Right atrium auricular region (tissue), 2 donors: ENCODE results near the gene RAB25. TPM values are rescaled to one million over a fixed set of nuclear protein-coding genes. Genes with fewer than 3 reads are reported as not detected.

ENCODE experiments used
- DNase-seq: peaks from one replicate; pipeline ENCODE4 v3.0.0-alpha.2; 2019; ENCODE audit warnings: low spot score
- H3K27ac ChIP-seq, 2 donors: fragments of 200-600 bp; sonication (generic); 1 replicate in 1 of 2; 2 replicates in 1 of 2; pipeline ENCODE4 v1.5.1; 2016 to 2019
- H3K27me3 ChIP-seq, 2 donors: fragments of 200-600 bp; sonication (generic); one replicate each; pipeline versions ENCODE4 v1.5.1 to v1.6.0; 2017 to 2019
- H3K36me3 ChIP-seq: fragments of 200-600 bp; sonication (generic); one replicate; pipeline ENCODE4 v1.5.1; 2016
- H3K4me1 ChIP-seq, 2 donors: fragments of 200-600 bp; sonication (generic); one replicate each; pipeline versions ENCODE4 v1.5.1 to v1.6.0; 2017 to 2019
- H3K4me3 ChIP-seq, 2 donors: fragments of 200-600 bp; sonication (generic); 1 replicate in 1 of 2; 2 replicates in 1 of 2; pipeline ENCODE4 v1.5.1; 2017 to 2019; ENCODE audit warnings: mild to moderate bottlenecking in 1 of 2, moderate library complexity in 1 of 2
- H3K9me3 ChIP-seq, 2 donors: fragments of 200-600 bp; sonication (generic); one replicate each; pipeline ENCODE4 v1.5.1; 2019
- total RNA-seq, 2 donors: library from RNA; depleted of rRNA; stranded (reverse); fragments of >200 nt; gene quantifications; one replicate each; pipeline ENCODE4 v1.1.0, GENCODE V29; 2016
- TF ChIP-seq, protein P1 (sequence below), 2 donors: fragments of 200-600 bp; sonication (generic); IDR thresholded peaks; one replicate each; pipeline ENCODE4 v1.5.1; 2019; ENCODE audit warnings: antibody characterized with exemption in 2 of 2

Gene RAB25
- total RNA-seq, 2 donors from 2014 or later = 0.98 TPM; not detected in 1

DNA sequence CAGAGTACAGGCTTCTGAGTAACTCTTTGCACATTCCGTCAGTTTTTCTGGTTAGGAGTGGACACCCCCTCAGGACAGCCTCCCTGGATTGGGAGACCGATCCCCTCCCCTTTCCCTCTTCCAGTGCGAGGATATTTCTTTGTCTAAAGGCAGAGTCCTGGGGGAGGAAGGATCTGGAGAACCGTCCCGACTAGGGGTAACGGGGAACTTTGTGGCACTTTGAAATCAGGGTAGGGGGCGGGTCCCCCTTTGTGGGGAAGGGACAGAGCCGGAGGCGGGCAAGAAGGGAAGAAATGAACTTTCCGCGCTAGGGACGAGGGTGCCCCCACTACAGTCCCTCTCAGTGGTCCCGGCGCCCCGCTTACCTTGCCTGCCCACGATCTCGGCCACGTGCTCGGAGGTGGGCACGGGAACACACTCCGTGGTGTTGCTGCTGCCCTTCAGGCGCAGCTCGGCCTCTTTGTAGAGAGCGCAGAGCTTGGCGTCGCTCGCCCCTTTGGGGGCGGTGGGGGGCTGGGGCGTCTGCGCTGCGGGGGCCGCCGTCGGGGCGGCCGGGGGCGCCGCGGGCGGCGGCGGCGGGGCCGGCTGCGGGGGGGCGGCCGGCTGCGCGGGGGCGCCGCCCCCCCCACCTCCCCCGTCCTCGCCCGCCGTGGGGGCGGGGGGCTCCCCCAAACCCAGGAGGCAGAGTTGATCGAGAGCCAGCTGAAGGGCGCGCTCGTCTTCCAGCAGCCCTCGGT, 20.4 kb downstream of the RAB25 start:
- no peaks in the 10 kb centered on the region for H3K36me3 ChIP-seq
- no peaks in the 10 kb centered on the region for H3K27me3 ChIP-seq
- TF ChIP-seq, protein P1, sequence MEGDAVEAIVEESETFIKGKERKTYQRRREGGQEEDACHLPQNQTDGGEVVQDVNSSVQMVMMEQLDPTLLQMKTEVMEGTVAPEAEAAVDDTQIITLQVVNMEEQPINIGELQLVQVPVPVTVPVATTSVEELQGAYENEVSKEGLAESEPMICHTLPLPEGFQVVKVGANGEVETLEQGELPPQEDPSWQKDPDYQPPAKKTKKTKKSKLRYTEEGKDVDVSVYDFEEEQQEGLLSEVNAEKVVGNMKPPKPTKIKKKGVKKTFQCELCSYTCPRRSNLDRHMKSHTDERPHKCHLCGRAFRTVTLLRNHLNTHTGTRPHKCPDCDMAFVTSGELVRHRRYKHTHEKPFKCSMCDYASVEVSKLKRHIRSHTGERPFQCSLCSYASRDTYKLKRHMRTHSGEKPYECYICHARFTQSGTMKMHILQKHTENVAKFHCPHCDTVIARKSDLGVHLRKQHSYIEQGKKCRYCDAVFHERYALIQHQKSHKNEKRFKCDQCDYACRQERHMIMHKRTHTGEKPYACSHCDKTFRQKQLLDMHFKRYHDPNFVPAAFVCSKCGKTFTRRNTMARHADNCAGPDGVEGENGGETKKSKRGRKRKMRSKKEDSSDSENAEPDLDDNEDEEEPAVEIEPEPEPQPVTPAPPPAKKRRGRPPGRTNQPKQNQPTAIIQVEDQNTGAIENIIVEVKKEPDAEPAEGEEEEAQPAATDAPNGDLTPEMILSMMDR (IDR thresholded peaks at IDR 0.05) = no peak
- H3K4me3 ChIP-seq = peak overlapping the region; percentile 59 to 81
- DNase-seq = no peak
- peaks cover 0 to 25% of the 10 kb centered on the region in 2 donors for H3K4me1 ChIP-seq
- no peak overlapping the region for H3K27ac ChIP-seq
- H3K9me3 ChIP-seq = no peaks in the 10 kb centered on the region

DNA sequence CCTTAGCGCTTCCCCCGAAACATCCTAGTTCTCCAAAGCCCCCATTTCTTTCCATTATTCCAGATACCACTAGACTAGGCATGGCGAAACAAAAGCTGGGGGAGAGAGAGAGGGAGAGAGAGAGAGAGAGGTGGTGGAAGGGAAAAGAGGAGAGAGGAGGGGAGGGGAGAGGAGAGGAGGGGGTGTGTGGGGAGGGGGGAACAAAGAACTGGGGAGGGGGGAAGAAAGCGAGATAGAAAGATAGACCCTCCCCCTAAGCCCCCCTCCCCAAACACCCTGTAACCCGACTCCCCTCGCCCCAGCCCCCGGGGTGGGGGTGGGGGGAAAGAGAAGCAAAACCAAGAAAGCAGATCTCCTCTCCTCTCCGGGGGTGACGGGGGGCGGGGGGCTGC, 21.0 kb downstream of the RAB25 start:
- H3K4me1 ChIP-seq = peaks cover 0 to 23% of the 10 kb centered on the region in 2 donors
- H3K4me3 ChIP-seq = peak overlapping the region; percentile 59 to 81
- no peaks in the 10 kb centered on the region for H3K27me3 ChIP-seq
- DNase-seq = no peak
- H3K9me3 ChIP-seq = no peaks in the 10 kb centered on the region
- TF ChIP-seq, protein P1 (IDR thresholded peaks at IDR 0.05) = no peak
- no peaks in the 10 kb centered on the region for H3K36me3 ChIP-seq
- H3K27ac ChIP-seq = peak overlapping the region in 1 of 2 donors; percentile 62

DNA sequence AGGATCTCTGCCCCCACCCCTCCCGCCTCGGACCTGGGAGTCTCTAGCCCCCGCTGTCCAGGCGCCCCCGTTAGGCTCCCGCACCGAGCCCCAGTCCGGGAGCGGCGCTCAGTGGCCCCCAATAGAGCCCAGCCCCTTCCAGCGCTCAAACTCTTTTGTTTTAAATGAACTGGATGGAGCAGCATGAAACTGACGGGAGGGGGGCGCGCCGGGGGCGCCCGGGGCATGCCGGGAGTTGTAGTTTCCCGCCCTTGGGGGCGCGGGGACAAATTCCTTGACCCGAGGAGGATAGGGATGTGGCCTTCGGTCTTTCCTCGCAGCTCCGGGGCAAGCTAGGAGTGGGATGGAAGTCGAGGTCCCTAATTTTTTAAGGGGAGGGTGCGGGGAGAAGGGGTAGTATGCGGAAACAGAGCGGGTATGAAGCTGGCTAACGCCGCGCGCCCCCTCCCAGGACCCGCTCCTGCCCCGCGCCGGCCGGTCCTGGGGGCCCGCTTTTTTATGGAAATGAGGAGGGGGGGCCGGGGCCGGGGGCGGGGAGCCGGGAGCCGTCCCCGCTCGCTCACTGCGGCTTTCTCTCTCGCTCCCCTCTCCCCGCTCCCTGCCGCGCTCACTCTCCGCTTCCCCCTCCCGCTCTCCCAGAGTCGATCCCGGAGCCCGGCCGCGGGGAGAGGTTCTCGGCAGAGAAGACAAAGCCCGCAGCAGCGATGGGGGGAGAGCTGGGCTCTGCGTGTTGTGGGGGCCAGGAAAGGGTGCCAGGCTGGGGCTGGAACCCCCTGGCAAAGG, 21.5 kb downstream of the RAB25 start, which contains the start of gene MEX3A:
MEX3A (minus strand) TSS at position 157 of the 783 bp plus-strand sequence. CDS start 467 bp downstream, outside the sequence.
- Histone ChIP-seq H3K4me1 (peaks cover 0 to 23% of the 10 kb centered on the region in 2 donors), H3K9me3 (no peaks in the 10 kb centered on the region), H3K27ac (peak within 1 kb of the TSS; percentile 3 to 62), H3K27me3 (no peaks in the 10 kb centered on the region), H3K36me3 (no peaks in the 10 kb centered on the region), H3K4me3 (peak within 1 kb of the TSS; percentile 59 to 81)
- DNase-seq = peak; percentile 81
- TF ChIP-seq, protein P1 (IDR thresholded peaks at IDR 0.05) = peak in 1 of 2 donors; percentile 17

DNA sequence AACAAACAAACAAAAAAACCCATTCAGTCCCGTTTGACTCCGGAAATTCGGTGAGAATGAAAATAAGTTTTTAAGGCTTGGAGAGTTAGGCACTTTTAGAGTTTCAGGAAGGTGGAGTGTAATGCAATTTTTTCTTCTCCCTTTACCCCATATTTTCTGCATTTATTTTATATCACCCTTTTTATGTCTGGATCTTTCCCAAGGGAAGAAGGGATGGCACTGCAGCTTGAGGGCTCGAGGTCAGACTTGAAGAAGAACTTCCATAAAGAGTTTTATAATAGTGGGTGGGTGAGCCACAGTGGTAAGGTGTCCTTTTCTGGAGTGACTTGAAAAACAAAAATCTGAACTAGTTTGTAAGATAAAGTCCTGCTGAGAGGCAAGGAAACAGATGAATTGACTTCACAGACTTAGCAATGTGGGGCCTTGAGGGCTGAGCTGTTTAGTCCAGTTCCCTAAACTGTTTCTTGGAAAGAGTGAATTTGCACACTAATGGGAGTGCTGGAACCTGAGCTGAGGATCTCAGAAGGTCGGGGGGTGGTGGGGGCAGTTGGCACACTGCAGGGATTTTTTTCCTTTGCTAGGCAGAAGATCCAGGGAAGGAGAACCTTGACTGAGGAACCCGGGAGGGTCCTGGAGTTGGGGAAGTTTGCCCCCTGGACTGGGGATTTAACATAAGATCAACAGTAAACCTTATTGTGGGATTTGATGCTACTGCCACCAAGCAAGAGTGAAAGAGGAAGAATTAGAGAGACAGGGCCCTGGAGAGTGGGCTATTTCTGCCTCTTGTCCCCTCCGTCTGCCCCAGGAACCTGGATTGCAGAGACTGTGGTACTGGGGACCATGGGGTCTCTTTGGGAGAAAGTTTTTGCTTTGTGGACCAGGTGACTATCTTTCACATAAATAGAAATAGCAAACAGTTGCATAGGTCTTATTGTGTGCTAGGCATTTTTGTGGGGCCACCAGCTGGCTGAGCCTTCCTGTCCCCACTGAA, 23.1 kb downstream of the RAB25 start:
- TF ChIP-seq, protein P1 (IDR thresholded peaks at IDR 0.05) = no peak
- Histone ChIP-seq H3K27me3 (no peaks in the 10 kb centered on the region), H3K27ac (no peak overlapping the region), H3K9me3 (no peaks in the 10 kb centered on the region), H3K4me3 (no peak overlapping the region), H3K36me3 (no peaks in the 10 kb centered on the region), H3K4me1 (peaks cover 0 to 23% of the 10 kb centered on the region in 2 donors)
- DNase-seq = no peak

DNA sequence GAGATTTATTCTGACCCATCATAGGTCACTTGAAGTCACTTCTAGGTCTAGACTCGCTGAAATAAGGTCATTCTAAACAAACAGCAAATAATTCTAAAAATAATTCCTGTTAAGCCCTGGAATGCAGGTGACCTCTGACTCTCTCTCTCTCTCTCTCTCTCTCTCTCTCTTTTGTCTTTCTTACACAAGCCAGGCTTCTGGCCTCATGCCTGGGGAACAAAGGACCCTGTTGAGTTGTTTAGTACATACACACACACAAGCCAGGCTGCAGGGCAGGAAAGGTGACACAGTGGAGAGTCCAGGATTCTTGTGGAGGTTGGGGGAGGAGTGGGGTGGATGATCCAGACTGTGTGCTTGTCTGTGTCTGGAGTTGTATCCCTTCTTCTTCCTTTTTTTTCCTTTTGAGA, 25.3 kb downstream of the RAB25 start:
- no peak for DNase-seq
- TF ChIP-seq, protein P1 (IDR thresholded peaks at IDR 0.05) = no peak
- H3K4me3 ChIP-seq = no peak overlapping the region
- H3K36me3 ChIP-seq = no peaks in the 10 kb centered on the region
- H3K27me3 ChIP-seq = no peaks in the 10 kb centered on the region
- peaks cover 0 to 24% of the 10 kb centered on the region in 2 donors for H3K4me1 ChIP-seq
- no peaks in the 10 kb centered on the region for H3K9me3 ChIP-seq
- H3K27ac ChIP-seq = no peak overlapping the region
